Measurements from ENCODE around the gene SLC17A5.

The SLC17A5 gene

GRCh38 chr6:73613806-73614536 is 39.8 kb downstream of the SLC17A5 start:
- H3K4me3 ChIP-seq (ENCODE audit: low read depth, low read length), result no peak overlapping the region
- H3K9me3 ChIP-seq (ENCODE audit: control insufficient read depth, insufficient read depth, low read length), result no peaks in the 10 kb centered on the region
- no peak overlapping the region for H3K9ac ChIP-seq (ENCODE audit: low read depth, low read length)
- H3K27me3 ChIP-seq (ENCODE audit: control insufficient read depth, insufficient read depth, low read length), result no peaks in the 10 kb centered on the region
- peaks cover 3% of the 10 kb centered on the region; the same call in 1 of the 2 replicates for H3K4me1 ChIP-seq (ENCODE audit: control insufficient read depth, insufficient read depth, low read length)
- no peak overlapping the region for H3K27ac ChIP-seq (ENCODE audit: low read depth, low read length)
- H3K36me3 ChIP-seq (ENCODE audit: control insufficient read depth, insufficient read depth, low read length), result peaks cover 13% of the 10 kb centered on the region; the same call in 1 of the 2 replicates

GRCh38 chr6:73612611-73613010 is 41.2 kb downstream of the SLC17A5 start:
- no peak overlapping the region for H3K27ac ChIP-seq (ENCODE audit: low read depth, low read length)
- peaks cover 3% of the 10 kb centered on the region; the same call in 1 of the 2 replicates for H3K4me1 ChIP-seq (ENCODE audit: control insufficient read depth, insufficient read depth, low read length)
- no peak overlapping the region for H3K9ac ChIP-seq (ENCODE audit: low read depth, low read length)
- no peaks in the 10 kb centered on the region for H3K27me3 ChIP-seq (ENCODE audit: control insufficient read depth, insufficient read depth, low read length)
- H3K36me3 ChIP-seq (ENCODE audit: control insufficient read depth, insufficient read depth, low read length), result peaks cover 18% of the 10 kb centered on the region
- H3K9me3 ChIP-seq (ENCODE audit: control insufficient read depth, insufficient read depth, low read length), result no peaks in the 10 kb centered on the region
- no peak overlapping the region for H3K4me3 ChIP-seq (ENCODE audit: low read depth, low read length)

- Histone ChIP-seq H3K27me3 (ENCODE audit: control insufficient read depth, insufficient read depth, low read length) (no peaks in the 10 kb centered on the region), H3K4me3 (ENCODE audit: low read depth, low read length) (no peak overlapping the region), H3K4me1 (ENCODE audit: control insufficient read depth, insufficient read depth, low read length) (peaks cover 3% of the 10 kb centered on the region; the same call in 1 of the 2 replicates), H3K9ac (ENCODE audit: low read depth, low read length) (no peak overlapping the region), H3K9me3 (ENCODE audit: control insufficient read depth, insufficient read depth, low read length) (no peaks in the 10 kb centered on the region), H3K27ac (ENCODE audit: low read depth, low read length) (no peak overlapping the region), H3K36me3 (ENCODE audit: control insufficient read depth, insufficient read depth, low read length) (peaks cover 18% of the 10 kb centered on the region)
Measured at GRCh38 chr6:73610444-73611275, 43.1 kb downstream of the SLC17A5 start.

GRCh38 chr6:73608761-73609160 is 45.0 kb downstream of the SLC17A5 start:
- H3K9ac ChIP-seq (ENCODE audit: low read depth, low read length), result no peak overlapping the region
- no peaks in the 10 kb centered on the region for H3K27me3 ChIP-seq (ENCODE audit: control insufficient read depth, insufficient read depth, low read length)
- peaks cover 3% of the 10 kb centered on the region; the same call in 1 of the 2 replicates for H3K4me1 ChIP-seq (ENCODE audit: control insufficient read depth, insufficient read depth, low read length)
- no peak overlapping the region for H3K27ac ChIP-seq (ENCODE audit: low read depth, low read length)
- H3K9me3 ChIP-seq (ENCODE audit: control insufficient read depth, insufficient read depth, low read length), result no peaks in the 10 kb centered on the region
- peaks cover 12% of the 10 kb centered on the region for H3K36me3 ChIP-seq (ENCODE audit: control insufficient read depth, insufficient read depth, low read length)
- no peak overlapping the region for H3K4me3 ChIP-seq (ENCODE audit: low read depth, low read length)

- H3K27ac ChIP-seq (ENCODE audit: low read depth, low read length), result no peak overlapping the region
- no peak overlapping the region for H3K4me3 ChIP-seq (ENCODE audit: low read depth, low read length)
- H3K9me3 ChIP-seq (ENCODE audit: control insufficient read depth, insufficient read depth, low read length), result no peaks in the 10 kb centered on the region
- no peak overlapping the region for H3K9ac ChIP-seq (ENCODE audit: low read depth, low read length)
- peaks cover 3% of the 10 kb centered on the region; the same call in 1 of the 2 replicates for H3K4me1 ChIP-seq (ENCODE audit: control insufficient read depth, insufficient read depth, low read length)
- H3K27me3 ChIP-seq (ENCODE audit: control insufficient read depth, insufficient read depth, low read length), result no peaks in the 10 kb centered on the region
- peaks cover 12% of the 10 kb centered on the region for H3K36me3 ChIP-seq (ENCODE audit: control insufficient read depth, insufficient read depth, low read length)
Measured at GRCh38 chr6:73606428-73606827, 47.4 kb downstream of the SLC17A5 start.

GRCh38 chr6:73604461-73604860 is 49.3 kb downstream of the SLC17A5 start:
- H3K4me1 ChIP-seq (ENCODE audit: control insufficient read depth, insufficient read depth, low read length), result no peaks in the 10 kb centered on the region
- H3K27ac ChIP-seq (ENCODE audit: low read depth, low read length), result no peak overlapping the region
- H3K9ac ChIP-seq (ENCODE audit: low read depth, low read length), result no peak overlapping the region
- H3K4me3 ChIP-seq (ENCODE audit: low read depth, low read length), result no peak overlapping the region
- H3K36me3 ChIP-seq (ENCODE audit: control insufficient read depth, insufficient read depth, low read length), result peaks cover 9% of the 10 kb centered on the region
- H3K27me3 ChIP-seq (ENCODE audit: control insufficient read depth, insufficient read depth, low read length), result no peaks in the 10 kb centered on the region
- H3K9me3 ChIP-seq (ENCODE audit: control insufficient read depth, insufficient read depth, low read length), result no peaks in the 10 kb centered on the region

- H3K4me3 ChIP-seq (ENCODE audit: low read depth, low read length), result no peak overlapping the region
- no peaks in the 10 kb centered on the region for H3K4me1 ChIP-seq (ENCODE audit: control insufficient read depth, insufficient read depth, low read length)
- peaks cover 5% of the 10 kb centered on the region; the same call in 1 of the 2 replicates for H3K36me3 ChIP-seq (ENCODE audit: control insufficient read depth, insufficient read depth, low read length)
- H3K27ac ChIP-seq (ENCODE audit: low read depth, low read length), result no peak overlapping the region
- no peaks in the 10 kb centered on the region for H3K9me3 ChIP-seq (ENCODE audit: control insufficient read depth, insufficient read depth, low read length)
- H3K27me3 ChIP-seq (ENCODE audit: control insufficient read depth, insufficient read depth, low read length), result no peaks in the 10 kb centered on the region
- H3K9ac ChIP-seq (ENCODE audit: low read depth, low read length), result no peak overlapping the region
Measured at GRCh38 chr6:73604020-73604419, 49.8 kb downstream of the SLC17A5 start.

GRCh38 chr6:73586416-73586974 is 67.3 kb downstream of the SLC17A5 start:
- Histone ChIP-seq H3K4me1 (ENCODE audit: control insufficient read depth, insufficient read depth, low read length) (peaks cover 17% of the 10 kb centered on the region), H3K36me3 (ENCODE audit: control insufficient read depth, insufficient read depth, low read length) (no peaks in the 10 kb centered on the region), H3K9ac (ENCODE audit: low read depth, low read length) (peak overlapping the region; percentile 23; the same call in 1 of the 2 replicates), H3K9me3 (ENCODE audit: control insufficient read depth, insufficient read depth, low read length) (no peaks in the 10 kb centered on the region), H3K27me3 (ENCODE audit: control insufficient read depth, insufficient read depth, low read length) (no peaks in the 10 kb centered on the region), H3K4me3 (ENCODE audit: low read depth, low read length) (no peak overlapping the region; the same call in 1 of the 2 replicates), H3K27ac (ENCODE audit: low read depth, low read length) (peak overlapping the region; percentile 86)

- peak overlapping the region; percentile 23; the same call in 1 of the 2 replicates for H3K9ac ChIP-seq (ENCODE audit: low read depth, low read length)
- no peak overlapping the region; the same call in 1 of the 2 replicates for H3K4me3 ChIP-seq (ENCODE audit: low read depth, low read length)
- H3K27ac ChIP-seq (ENCODE audit: low read depth, low read length), result peak overlapping the region; percentile 86
- H3K4me1 ChIP-seq (ENCODE audit: control insufficient read depth, insufficient read depth, low read length), result peaks cover 22% of the 10 kb centered on the region
- H3K27me3 ChIP-seq (ENCODE audit: control insufficient read depth, insufficient read depth, low read length), result no peaks in the 10 kb centered on the region
- no peaks in the 10 kb centered on the region for H3K9me3 ChIP-seq (ENCODE audit: control insufficient read depth, insufficient read depth, low read length)
- no peaks in the 10 kb centered on the region for H3K36me3 ChIP-seq (ENCODE audit: control insufficient read depth, insufficient read depth, low read length)
Measured at GRCh38 chr6:73585566-73586415, 68.0 kb downstream of the SLC17A5 start.

- Histone ChIP-seq H3K4me1 (ENCODE audit: control insufficient read depth, insufficient read depth, low read length) (peaks cover 49% of the 10 kb centered on the region), H3K27me3 (ENCODE audit: control insufficient read depth, insufficient read depth, low read length) (no peaks in the 10 kb centered on the region), H3K9me3 (ENCODE audit: control insufficient read depth, insufficient read depth, low read length) (no peaks in the 10 kb centered on the region), H3K36me3 (ENCODE audit: control insufficient read depth, insufficient read depth, low read length) (no peaks in the 10 kb centered on the region), H3K9ac (ENCODE audit: low read depth, low read length) (peak overlapping the region; percentile 91), H3K4me3 (ENCODE audit: low read depth, low read length) (no peak overlapping the region), H3K27ac (ENCODE audit: low read depth, low read length) (peak overlapping the region; percentile 100)
Measured at GRCh38 chr6:73581293-73581692, 72.5 kb downstream of the SLC17A5 start.
